GM19193 (cell line): ENCODE results near the gene PRUNE2.

Source experiments
- POLR2A ChIP-seq: IDR thresholded peaks from 4 replicates; pipeline ENCODE4 v1.6.1; 2011; ENCODE audit not compliant: insufficient read depth, insufficient read length; ENCODE audit errors: extremely low read depth

PRUNE2 gene, protein sequence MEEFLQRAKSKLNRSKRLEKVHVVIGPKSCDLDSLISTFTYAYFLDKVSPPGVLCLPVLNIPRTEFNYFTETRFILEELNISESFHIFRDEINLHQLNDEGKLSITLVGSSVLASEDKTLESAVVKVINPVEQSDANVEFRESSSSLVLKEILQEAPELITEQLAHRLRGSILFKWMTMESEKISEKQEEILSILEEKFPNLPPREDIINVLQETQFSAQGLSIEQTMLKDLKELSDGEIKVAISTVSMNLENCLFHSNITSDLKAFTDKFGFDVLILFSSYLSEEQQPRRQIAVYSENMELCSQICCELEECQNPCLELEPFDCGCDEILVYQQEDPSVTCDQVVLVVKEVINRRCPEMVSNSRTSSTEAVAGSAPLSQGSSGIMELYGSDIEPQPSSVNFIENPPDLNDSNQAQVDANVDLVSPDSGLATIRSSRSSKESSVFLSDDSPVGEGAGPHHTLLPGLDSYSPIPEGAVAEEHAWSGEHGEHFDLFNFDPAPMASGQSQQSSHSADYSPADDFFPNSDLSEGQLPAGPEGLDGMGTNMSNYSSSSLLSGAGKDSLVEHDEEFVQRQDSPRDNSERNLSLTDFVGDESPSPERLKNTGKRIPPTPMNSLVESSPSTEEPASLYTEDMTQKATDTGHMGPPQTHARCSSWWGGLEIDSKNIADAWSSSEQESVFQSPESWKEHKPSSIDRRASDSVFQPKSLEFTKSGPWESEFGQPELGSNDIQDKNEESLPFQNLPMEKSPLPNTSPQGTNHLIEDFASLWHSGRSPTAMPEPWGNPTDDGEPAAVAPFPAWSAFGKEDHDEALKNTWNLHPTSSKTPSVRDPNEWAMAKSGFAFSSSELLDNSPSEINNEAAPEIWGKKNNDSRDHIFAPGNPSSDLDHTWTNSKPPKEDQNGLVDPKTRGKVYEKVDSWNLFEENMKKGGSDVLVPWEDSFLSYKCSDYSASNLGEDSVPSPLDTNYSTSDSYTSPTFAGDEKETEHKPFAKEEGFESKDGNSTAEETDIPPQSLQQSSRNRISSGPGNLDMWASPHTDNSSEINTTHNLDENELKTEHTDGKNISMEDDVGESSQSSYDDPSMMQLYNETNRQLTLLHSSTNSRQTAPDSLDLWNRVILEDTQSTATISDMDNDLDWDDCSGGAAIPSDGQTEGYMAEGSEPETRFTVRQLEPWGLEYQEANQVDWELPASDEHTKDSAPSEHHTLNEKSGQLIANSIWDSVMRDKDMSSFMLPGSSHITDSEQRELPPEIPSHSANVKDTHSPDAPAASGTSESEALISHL (N-terminal part only)

GRCh38 chr9:76905791-76906646, at the start of gene PRUNE2:
PRUNE2 (minus strand) TSS chr9:76906114; CDS start chr9:76905963, 151 bp downstream.
- TF ChIP-seq POLR2A: no peak

GRCh38 chr9:76949865-76950264, 44.0 kb upstream of the PRUNE2 start:
- TF ChIP-seq POLR2A: no peak

GRCh38 chr9:76944011-76944410, 38.1 kb upstream of the PRUNE2 start:
- no peak for TF ChIP-seq POLR2A

- TF ChIP-seq POLR2A: no peak
These were observed 37.1 kb upstream of the PRUNE2 start for GRCh38 chr9:76943054-76943453.

- no peak for TF ChIP-seq POLR2A
These were observed 26.8 kb upstream of the PRUNE2 start for GRCh38 chr9:76932757-76933156.

GRCh38 chr9:76932265-76932664, 26.4 kb upstream of the PRUNE2 start:
- TF ChIP-seq POLR2A: no peak

DNA sequence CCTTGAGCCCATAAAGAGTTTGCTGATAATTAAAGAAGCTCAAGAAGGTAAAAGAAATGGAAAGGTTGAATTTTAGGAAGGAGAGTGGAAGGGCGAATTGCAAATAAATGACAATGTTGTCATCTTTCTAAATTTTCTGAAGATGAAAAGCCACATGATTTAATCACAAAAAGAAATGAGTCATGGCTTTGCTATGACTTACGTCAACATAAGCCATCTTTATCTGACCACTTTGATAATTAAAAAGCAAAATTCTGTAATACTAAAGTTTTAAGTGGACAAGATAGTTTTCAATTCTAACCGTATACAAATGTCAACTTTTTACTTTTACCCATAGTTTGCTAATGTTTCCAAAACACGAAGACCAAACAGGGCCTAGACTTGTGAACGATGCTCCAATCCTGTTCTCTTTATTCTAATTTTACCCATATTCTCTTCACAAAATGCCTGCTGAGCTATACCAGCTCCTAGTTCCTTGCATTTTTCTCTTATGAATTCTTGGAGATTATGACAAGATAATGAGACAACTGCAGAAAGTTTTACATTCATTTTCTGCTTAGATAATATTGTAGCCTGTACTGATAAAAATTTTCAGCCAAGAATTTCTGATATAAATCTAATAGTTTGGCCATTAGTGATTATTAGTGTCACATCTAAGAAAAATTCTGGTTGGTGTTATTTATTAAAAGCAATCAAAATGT, 21.8 kb upstream of the PRUNE2 start:
- TF ChIP-seq POLR2A: no peak

GRCh38 chr9:76926846-76927245, 20.9 kb upstream of the PRUNE2 start:
- no peak for TF ChIP-seq POLR2A

DNA sequence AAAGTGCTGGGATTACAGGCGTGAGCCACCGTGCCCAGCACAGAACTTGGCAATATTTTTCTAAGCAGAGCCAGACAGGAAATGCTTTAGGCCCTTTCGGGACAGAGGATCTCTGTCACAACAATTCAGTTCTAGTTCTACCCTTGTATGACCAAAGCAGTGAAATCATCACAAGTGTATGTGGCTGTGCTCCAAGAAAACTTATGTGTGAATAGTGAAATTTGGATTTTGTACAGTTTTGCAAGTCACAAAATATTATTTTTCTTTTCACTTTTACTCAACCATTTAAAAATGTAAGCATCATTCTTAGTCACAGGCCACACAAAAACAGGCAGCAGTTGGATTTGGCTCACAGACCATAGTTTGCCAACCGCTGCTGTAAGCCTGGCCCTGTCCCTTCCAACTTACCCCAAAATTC, 20.4 kb upstream of the PRUNE2 start:
- TF ChIP-seq POLR2A: no peak

DNA sequence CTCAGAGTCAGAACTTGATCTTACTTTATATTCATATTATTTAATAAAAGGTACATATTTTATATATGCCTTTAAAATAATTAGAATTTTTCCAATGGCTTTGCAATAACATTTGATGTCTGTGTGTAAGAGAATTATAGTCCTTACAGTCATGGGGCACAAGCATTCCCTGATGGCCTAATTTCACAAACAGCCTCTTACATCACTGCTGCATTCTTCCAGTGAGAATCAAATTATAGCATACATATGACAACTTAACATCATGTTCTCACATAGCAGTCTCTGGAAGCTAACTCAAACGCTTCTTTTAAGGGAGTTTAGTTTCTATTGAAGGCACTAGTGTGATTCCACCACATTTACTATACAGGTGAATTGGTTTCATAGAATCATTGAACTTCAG, 15.3 kb upstream of the PRUNE2 start:
- no peak for TF ChIP-seq POLR2A

DNA sequence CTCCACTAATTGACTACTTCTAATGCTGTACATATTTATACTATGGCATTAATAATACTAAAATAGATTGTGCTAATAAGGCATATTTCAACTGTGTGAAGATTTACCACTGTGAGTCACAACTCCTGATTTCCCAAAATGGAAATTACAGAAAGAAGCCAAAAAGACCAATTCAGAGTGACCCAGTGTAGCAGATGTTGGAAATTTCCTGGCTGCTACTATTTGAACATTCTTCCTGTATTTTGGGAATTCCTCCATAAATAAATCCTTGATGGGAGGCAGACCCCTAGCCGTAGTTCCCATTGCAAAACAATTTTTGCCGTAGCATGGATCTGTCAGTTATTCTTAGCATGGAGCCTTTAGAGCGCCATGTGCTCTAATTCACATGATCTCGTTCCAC, 11.4 kb upstream of the PRUNE2 start:
- no peak for TF ChIP-seq POLR2A

- no peak for TF ChIP-seq POLR2A
These were observed 10.3 kb upstream of the PRUNE2 start for GRCh38 chr9:76916231-76916630.

- no peak for TF ChIP-seq POLR2A
These were observed 7.6 kb upstream of the PRUNE2 start for GRCh38 chr9:76913467-76913866.

GRCh38 chr9:76912636-76913275, 6.8 kb upstream of the PRUNE2 start:
- TF ChIP-seq POLR2A: no peak

DNA sequence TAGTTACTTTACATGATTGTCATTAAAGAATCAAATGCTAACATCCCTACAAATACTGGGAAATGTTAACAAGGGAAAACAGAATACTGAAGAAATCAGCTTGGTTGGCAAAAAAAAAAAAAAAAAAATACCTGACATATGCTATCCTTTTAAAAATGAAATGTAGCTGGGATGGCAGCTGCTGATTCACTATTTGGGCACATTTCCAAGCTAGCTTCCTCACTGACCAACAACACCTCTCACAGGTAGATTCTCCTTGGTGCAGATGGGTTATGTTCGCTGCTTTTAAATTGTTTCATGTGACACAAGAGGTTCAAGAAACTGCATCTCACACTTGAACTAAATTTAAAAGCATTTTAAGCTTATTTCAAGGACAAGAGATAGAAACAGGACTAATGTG, 6.1 kb upstream of the PRUNE2 start:
- TF ChIP-seq POLR2A: no peak
